HG02642 (cell line): Measurements from ENCODE around the gene EEF2KMT.
"Not testable (repeated sequence)": the region's sequence is repeated elsewhere in the genome, so short reads cannot be mapped to it uniquely, and the experiment has no call there.

Experiments used
- ATAC-seq: cut with Tn5 transposase; IDR thresholded peaks from one replicate; pipeline ENCODE4 v1.9.1; 2021; ENCODE audit warnings: mild to moderate bottlenecking; ENCODE audit not compliant: unreplicated experiment, poor library complexity

EEF2KMT gene

GRCh38 chr16:5097470-5098220 is at the start of gene EEF2KMT:
EEF2KMT (minus strand) TSS chr16:5097795; CDS start chr16:5097739, 56 bp downstream.
- ATAC-seq = peak; percentile 99

GRCh38 chr16:5144621-5144956 is 47.0 kb upstream of the EEF2KMT start:
- ATAC-seq = not testable (repeated sequence)

GRCh38 chr16:5143761-5144620 is 46.4 kb upstream of the EEF2KMT start:
- ATAC-seq = no peak

GRCh38 chr16:5140151-5140550 is 42.6 kb upstream of the EEF2KMT start:
- not testable (repeated sequence) for ATAC-seq

GRCh38 chr16:5134739-5135452 is 37.3 kb upstream of the EEF2KMT start:
- ATAC-seq = not testable (repeated sequence)

GRCh38 chr16:5132915-5133600 is 35.5 kb upstream of the EEF2KMT start:
- not testable (repeated sequence) for ATAC-seq

- ATAC-seq = not testable (repeated sequence)
These were observed 33.9 kb upstream of the EEF2KMT start for GRCh38 chr16:5131467-5132004.

GRCh38 chr16:5117300-5118087 is 19.9 kb upstream of the EEF2KMT start:
- not testable (repeated sequence) for ATAC-seq

- ATAC-seq = not testable (repeated sequence)
These were observed 19.2 kb upstream of the EEF2KMT start for GRCh38 chr16:5116780-5117295.

- not testable (repeated sequence) for ATAC-seq
These were observed 13.3 kb upstream of the EEF2KMT start for GRCh38 chr16:5110933-5111332.

GRCh38 chr16:5108505-5109158 is 11.0 kb upstream of the EEF2KMT start:
- ATAC-seq = no peak

- ATAC-seq = not testable (repeated sequence)
These were observed 7.4 kb upstream of the EEF2KMT start for GRCh38 chr16:5105039-5105438.

GRCh38 chr16:5103296-5104032 is 5.9 kb upstream of the EEF2KMT start:
- not testable (repeated sequence) for ATAC-seq

- ATAC-seq = not testable (repeated sequence)
These were observed 1.6 kb upstream of the EEF2KMT start for GRCh38 chr16:5099174-5099573.

- ATAC-seq = not testable (repeated sequence)
These were observed 895 bp upstream of the EEF2KMT start for GRCh38 chr16:5098221-5099159.

GRCh38 chr16:5097061-5097469 is 530 bp downstream of the EEF2KMT start:
- ATAC-seq = not testable (repeated sequence)
